A673 (cell line): ENCODE results near the gene USP35. TPM values are rescaled to one million over a fixed set of nuclear protein-coding genes. Genes with fewer than 3 reads are reported as not detected.

Experiments used
- BruUV-seq: library from RNA; stranded (reverse); fragments of 400-500 nt; replicated peaks from 2 replicates; lab custom pipeline; 2021; lab: Mats Ljungman, UMichigan
- CTCF ChIA-PET: fragments of 300-600 bp; sonication (Branson Sonifier 250); formaldehyde crosslinking; loops from one replicate; lab custom pipeline; 2022; ENCODE audit warnings: antibody characterized with exemption; lab: Charles Lee
- POLR2A ChIA-PET: fragments of 300-600 bp; sonication (Branson Sonifier 250); formaldehyde crosslinking; loops from one replicate; lab custom pipeline; 2022; ENCODE audit warnings: antibody characterized with exemption; ENCODE audit not compliant: low non-redundant PET; lab: Charles Lee
- DNase-seq: peaks from one replicate; pipeline ENCODE4 v3.0.0-alpha.2; 2015; ENCODE audit warnings: low spot score
- H3K27ac ChIP-seq: fragments of 200-600 bp; sonication (generic); 2 replicates; pipeline ENCODE4 v1.5.1; 2016; ENCODE audit warnings: mixed run types, low read depth, mild to moderate bottlenecking, mixed read lengths, antibody characterized with exemption, low read length; ENCODE audit not compliant: poor library complexity, severe bottlenecking
- H3K27me3 ChIP-seq: fragments of 200-600 bp; sonication (generic); replicated peaks from 2 replicates; pipeline ENCODE4 v1.6.1; 2017; ENCODE audit warnings: mixed run types, low read depth, mild to moderate bottlenecking, mixed read lengths, antibody characterized with exemption, low read length; ENCODE audit not compliant: insufficient read depth, poor library complexity
- H3K36me3 ChIP-seq: fragments of 200-600 bp; sonication (generic); 2 replicates; pipeline ENCODE4 v1.6.1; 2016; ENCODE audit warnings: mixed run types, mild to moderate bottlenecking, mixed read lengths, antibody characterized with exemption, low read length; ENCODE audit not compliant: insufficient read depth, poor library complexity, severe bottlenecking
- H3K4me1 ChIP-seq: fragments of 200-600 bp; sonication (generic); 2 replicates; pipeline ENCODE4 v1.6.1; 2017; ENCODE audit warnings: mixed run types, mild to moderate bottlenecking, mixed read lengths, antibody characterized with exemption, low read length; ENCODE audit not compliant: insufficient read depth, poor library complexity, severe bottlenecking
- H3K4me3 ChIP-seq: fragments of 200-600 bp; sonication (generic); 2 replicates; pipeline ENCODE4 v1.5.1; 2016; ENCODE audit warnings: low read depth, mixed run types, mild to moderate bottlenecking, mixed read lengths, low read length; ENCODE audit not compliant: poor library complexity, severe bottlenecking
- H3K9me3 ChIP-seq: fragments of 200-600 bp; sonication (generic); 2 replicates; pipeline ENCODE4 v1.6.1; 2016; ENCODE audit warnings: mixed run types, low read depth, mild to moderate bottlenecking, mixed read lengths, antibody characterized with exemption, low read length; ENCODE audit not compliant: poor library complexity, severe bottlenecking
- EZH2 ChIP-seq: fragments of 200-600 bp; sonication (generic); IDR thresholded peaks from 2 replicates; pipeline ENCODE4 v1.6.1; 2017; ENCODE audit warnings: borderline replicate concordance, low read depth, mild to moderate bottlenecking, mixed read lengths, antibody characterized with exemption, low read length; ENCODE audit not compliant: poor library complexity, severe bottlenecking
- intact Hi-C: fragments of 100-400 bp; cut with micrococcal nuclease; formaldehyde crosslinking; loops from one replicate; pipeline ENCODE4 v1.10.0; 2022; ENCODE audit not compliant: unreplicated experiment
- total RNA-seq: library from RNA; stranded (reverse); gene quantifications from 2 replicates; pipeline ENCODE4 v1.2.3, GENCODE V29; 2021
- TF ChIP-seq, protein P1 (sequence below): fragments of 300-800, 200-600 bp; sonication (generic); conservative IDR thresholded peaks from 2 replicates; pipeline ENCODE4 v1.5.1; 2017; ENCODE audit warnings: low read depth, mild to moderate bottlenecking, antibody characterized with exemption, low read length, moderate library complexity, mixed read lengths

Gene USP35
- total RNA-seq, 1 experiment from 2014 or later, result 4.8 TPM

DNA sequence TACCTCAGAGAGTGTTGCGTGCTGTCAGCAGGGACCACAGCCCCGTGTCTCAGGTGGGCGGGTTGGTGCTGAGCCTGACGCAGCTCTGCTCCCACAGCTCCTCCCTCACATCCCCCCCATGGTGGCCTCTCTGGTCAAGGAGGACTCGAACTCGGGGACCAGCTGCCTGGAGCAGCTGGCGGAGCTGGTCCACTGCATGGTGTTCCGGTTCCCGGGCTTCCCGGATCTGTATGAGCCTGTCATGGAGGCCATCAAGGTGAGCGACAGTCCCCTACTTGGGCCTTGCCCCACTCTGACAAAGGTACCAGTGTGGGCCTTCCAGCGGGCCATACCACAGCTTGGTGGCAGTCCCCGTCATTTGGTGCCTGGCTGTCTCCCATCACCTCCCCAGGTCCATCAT, 11.8 kb downstream of the USP35 start:
- TF ChIP-seq EZH2, result no peak
- TF ChIP-seq, protein P1, sequence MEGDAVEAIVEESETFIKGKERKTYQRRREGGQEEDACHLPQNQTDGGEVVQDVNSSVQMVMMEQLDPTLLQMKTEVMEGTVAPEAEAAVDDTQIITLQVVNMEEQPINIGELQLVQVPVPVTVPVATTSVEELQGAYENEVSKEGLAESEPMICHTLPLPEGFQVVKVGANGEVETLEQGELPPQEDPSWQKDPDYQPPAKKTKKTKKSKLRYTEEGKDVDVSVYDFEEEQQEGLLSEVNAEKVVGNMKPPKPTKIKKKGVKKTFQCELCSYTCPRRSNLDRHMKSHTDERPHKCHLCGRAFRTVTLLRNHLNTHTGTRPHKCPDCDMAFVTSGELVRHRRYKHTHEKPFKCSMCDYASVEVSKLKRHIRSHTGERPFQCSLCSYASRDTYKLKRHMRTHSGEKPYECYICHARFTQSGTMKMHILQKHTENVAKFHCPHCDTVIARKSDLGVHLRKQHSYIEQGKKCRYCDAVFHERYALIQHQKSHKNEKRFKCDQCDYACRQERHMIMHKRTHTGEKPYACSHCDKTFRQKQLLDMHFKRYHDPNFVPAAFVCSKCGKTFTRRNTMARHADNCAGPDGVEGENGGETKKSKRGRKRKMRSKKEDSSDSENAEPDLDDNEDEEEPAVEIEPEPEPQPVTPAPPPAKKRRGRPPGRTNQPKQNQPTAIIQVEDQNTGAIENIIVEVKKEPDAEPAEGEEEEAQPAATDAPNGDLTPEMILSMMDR, result no peak
- Histone ChIP-seq H3K36me3 (no peaks in the 10 kb centered on the region), H3K4me1 (no peaks in the 10 kb centered on the region), H3K27me3 (no peaks in the 10 kb centered on the region), H3K4me3 (no peak overlapping the region), H3K27ac (no peak overlapping the region), H3K9me3 (no peaks in the 10 kb centered on the region)
- ChIA-PET CTCF (no interaction called here), POLR2A (no interaction called here)
- no TSS peak for BruUV-seq
- DNase-seq, result no peak
- intact Hi-C loops, result no loop called here

DNA sequence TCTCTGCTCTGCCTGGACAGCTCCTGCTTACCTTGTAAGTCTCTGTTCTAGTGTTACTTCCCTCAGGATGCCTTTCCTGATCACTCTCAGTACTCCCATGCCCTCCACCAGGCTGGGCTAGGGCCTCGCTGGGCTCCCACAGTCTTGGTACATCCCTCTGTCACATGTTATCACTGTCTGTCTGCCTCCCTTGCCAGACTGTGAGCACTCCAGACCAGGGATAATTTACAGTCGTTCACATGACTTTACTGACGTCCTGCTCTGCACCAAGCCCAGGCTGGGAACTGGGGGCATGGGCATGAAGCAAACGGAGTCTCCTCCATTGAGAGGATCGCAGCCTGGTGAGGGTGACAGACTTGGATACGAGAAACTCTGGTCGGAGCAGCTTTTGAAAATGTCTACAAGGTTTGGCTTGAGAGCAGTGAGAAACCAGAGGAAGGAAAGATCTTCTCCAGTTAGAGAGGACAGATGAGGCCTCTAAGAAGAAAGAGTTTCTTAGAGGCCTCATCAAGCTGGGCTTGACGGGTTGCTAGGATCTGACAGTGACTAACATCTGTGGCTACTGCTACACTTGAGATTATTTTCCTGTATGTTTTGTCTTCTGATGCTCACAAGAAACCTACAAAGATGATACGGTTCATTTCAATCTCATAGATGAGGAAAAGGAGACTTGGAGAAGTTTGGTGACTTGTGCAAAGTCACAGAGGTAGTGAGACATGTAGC, 12.5 kb downstream of the USP35 start:
- CTCF ChIA-PET, result interaction anchor here (0.6 kb wide), 1 partner anchor 88 kb away, joined by 3 read pairs; no protein-coding TSS in a partner anchor
- no peaks in the 10 kb centered on the region for H3K9me3 ChIP-seq
- POLR2A ChIA-PET, result no interaction called here
- DNase-seq, result no peak
- no peak overlapping the region for H3K4me3 ChIP-seq
- H3K27me3 ChIP-seq, result no peaks in the 10 kb centered on the region
- no peak for TF ChIP-seq EZH2
- TF ChIP-seq, protein P1, result no peak
- intact Hi-C loops, result no loop called here
- H3K27ac ChIP-seq, result no peak overlapping the region
- H3K4me1 ChIP-seq, result no peaks in the 10 kb centered on the region
- H3K36me3 ChIP-seq, result no peaks in the 10 kb centered on the region
- no TSS peak for BruUV-seq

- Histone ChIP-seq H3K4me3 (no peak overlapping the region), H3K36me3 (no peaks in the 10 kb centered on the region), H3K9me3 (no peaks in the 10 kb centered on the region), H3K27me3 (no peaks in the 10 kb centered on the region), H3K4me1 (no peaks in the 10 kb centered on the region), H3K27ac (no peak overlapping the region)
- intact Hi-C loops, result no loop called here
- no peak for DNase-seq
- ChIA-PET CTCF (no interaction called here), POLR2A (no interaction called here)
- TF ChIP-seq, protein P1, result no peak
- no peak for TF ChIP-seq EZH2
- BruUV-seq, result no TSS peak
Observed at GRCh38 chr11:78202733-78203167, 14.0 kb downstream of the USP35 start.
